Calu3 (cell line): Measurements from ENCODE around the gene GLIS1. TPM values are rescaled to one million over a fixed set of nuclear protein-coding genes. Genes with fewer than 3 reads are reported as not detected.

ENCODE experiments used
- BruUV-seq: library from RNA; stranded (reverse); fragments of 400-500 nt; replicated peaks from 2 replicates; lab custom pipeline; 2021; lab: Mats Ljungman, UMichigan
- CTCF ChIA-PET: fragments of 300-600 bp; sonication (Branson Sonifier 250); formaldehyde crosslinking; loops from one replicate; lab custom pipeline; 2022; ENCODE audit warnings: antibody characterized with exemption; lab: Charles Lee
- DNase-seq: peaks from one replicate; pipeline ENCODE4 v3.0.0; 2022
- H3K27ac Mint-ChIP-seq: one replicate; pipeline ENCODE4 v1.8.0; 2022; ENCODE audit warnings: mixed read lengths; ENCODE audit not compliant: unreplicated experiment
- H3K27me3 Mint-ChIP-seq: one replicate; pipeline ENCODE4 v1.8.0; 2022; ENCODE audit warnings: mixed read lengths; ENCODE audit not compliant: unreplicated experiment
- H3K36me3 Mint-ChIP-seq: one replicate; pipeline ENCODE4 v1.8.0; 2022; ENCODE audit warnings: mild to moderate bottlenecking, moderate library complexity, mixed read lengths; ENCODE audit not compliant: insufficient read depth, unreplicated experiment
- H3K4me1 Mint-ChIP-seq: one replicate; pipeline ENCODE4 v1.8.0; 2022; ENCODE audit warnings: mild to moderate bottlenecking, low read depth, mixed read lengths; ENCODE audit not compliant: unreplicated experiment
- H3K4me3 Mint-ChIP-seq: one replicate; pipeline ENCODE4 v1.8.0; 2022; ENCODE audit warnings: mild to moderate bottlenecking, low read depth, moderate library complexity, mixed read lengths; ENCODE audit not compliant: unreplicated experiment
- H3K9me3 Mint-ChIP-seq: one replicate; pipeline ENCODE4 v1.8.0; 2022; ENCODE audit warnings: low read depth, mixed read lengths; ENCODE audit not compliant: unreplicated experiment
- intact Hi-C: fragments of 100-400 bp; cut with micrococcal nuclease; formaldehyde crosslinking; loops from one replicate; pipeline ENCODE4 v1.10.0; 2022; ENCODE audit not compliant: unreplicated experiment
- total RNA-seq: library from RNA; stranded (reverse); gene quantifications from 2 replicates; pipeline ENCODE4 v1.2.3, GENCODE V29; 2022
- TF ChIP-seq, protein P1 (sequence below): fragments of 200-600 bp; IDR thresholded peaks from one replicate; pipeline ENCODE4 v1.8.0; 2022; ENCODE audit warnings: antibody characterized with exemption; ENCODE audit not compliant: unreplicated experiment

GLIS1 gene
- total RNA-seq, 1 experiment from 2014 or later: not detected

- no TSS peak for BruUV-seq
- CTCF ChIA-PET: no interaction called here
- Mint-ChIP-seq H3K4me3 (no peak overlapping the region), H3K4me1 (no peaks in the 10 kb centered on the region), H3K9me3 (no peaks in the 10 kb centered on the region), H3K36me3 (no peaks in the 10 kb centered on the region), H3K27ac (no peak overlapping the region), H3K27me3 (peaks cover 100% of the 10 kb centered on the region)
- TF ChIP-seq, protein P1, sequence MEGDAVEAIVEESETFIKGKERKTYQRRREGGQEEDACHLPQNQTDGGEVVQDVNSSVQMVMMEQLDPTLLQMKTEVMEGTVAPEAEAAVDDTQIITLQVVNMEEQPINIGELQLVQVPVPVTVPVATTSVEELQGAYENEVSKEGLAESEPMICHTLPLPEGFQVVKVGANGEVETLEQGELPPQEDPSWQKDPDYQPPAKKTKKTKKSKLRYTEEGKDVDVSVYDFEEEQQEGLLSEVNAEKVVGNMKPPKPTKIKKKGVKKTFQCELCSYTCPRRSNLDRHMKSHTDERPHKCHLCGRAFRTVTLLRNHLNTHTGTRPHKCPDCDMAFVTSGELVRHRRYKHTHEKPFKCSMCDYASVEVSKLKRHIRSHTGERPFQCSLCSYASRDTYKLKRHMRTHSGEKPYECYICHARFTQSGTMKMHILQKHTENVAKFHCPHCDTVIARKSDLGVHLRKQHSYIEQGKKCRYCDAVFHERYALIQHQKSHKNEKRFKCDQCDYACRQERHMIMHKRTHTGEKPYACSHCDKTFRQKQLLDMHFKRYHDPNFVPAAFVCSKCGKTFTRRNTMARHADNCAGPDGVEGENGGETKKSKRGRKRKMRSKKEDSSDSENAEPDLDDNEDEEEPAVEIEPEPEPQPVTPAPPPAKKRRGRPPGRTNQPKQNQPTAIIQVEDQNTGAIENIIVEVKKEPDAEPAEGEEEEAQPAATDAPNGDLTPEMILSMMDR: no peak
- intact Hi-C loops: no loop called here
- DNase-seq: no peak
Observed at GRCh38 chr1:53731779-53732305, 7.1 kb downstream of the GLIS1 start.

- Mint-ChIP-seq H3K9me3 (no peaks in the 10 kb centered on the region), H3K36me3 (no peaks in the 10 kb centered on the region), H3K27ac (no peak overlapping the region), H3K4me3 (no peak overlapping the region), H3K4me1 (no peaks in the 10 kb centered on the region), H3K27me3 (peaks cover 100% of the 10 kb centered on the region)
- no TSS peak for BruUV-seq
- CTCF ChIA-PET: no interaction called here
- intact Hi-C loops: no loop called here
- DNase-seq: no peak
- TF ChIP-seq, protein P1: no peak
Observed at GRCh38 chr1:53731043-53731600, 7.8 kb downstream of the GLIS1 start.

DNA sequence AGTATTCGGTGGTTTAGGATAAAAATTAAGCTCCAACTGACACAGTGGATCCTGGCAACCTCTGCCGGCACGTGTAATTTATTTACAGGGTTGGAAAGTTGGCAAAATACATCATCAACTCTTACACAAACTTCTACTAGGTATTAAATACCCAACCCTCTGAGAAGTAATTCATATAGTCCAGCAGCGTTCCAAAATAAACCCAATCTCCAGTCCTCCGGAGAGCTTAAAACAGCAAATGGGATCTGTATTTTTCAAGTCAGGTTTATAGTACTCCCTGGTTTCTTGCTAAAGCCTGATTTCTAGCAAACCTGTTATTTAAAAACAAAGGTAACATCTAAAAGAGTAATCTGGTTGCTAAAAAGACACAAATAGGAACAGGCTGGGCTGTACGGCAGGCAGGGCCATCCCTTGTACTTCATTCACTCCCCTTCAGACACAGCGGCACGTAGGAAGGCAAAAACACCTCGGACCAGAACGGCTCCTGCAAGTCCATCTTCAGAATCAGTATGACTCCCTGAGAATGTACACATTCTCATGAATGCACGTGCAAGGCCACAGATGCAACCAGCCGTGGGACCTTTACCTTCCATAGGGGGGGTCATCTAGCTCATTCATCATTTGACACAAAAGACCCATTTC lies 8.6 kb downstream of the GLIS1 start:
- CTCF ChIA-PET: no interaction called here
- no peak overlapping the region for H3K4me3 Mint-ChIP-seq
- peaks cover 100% of the 10 kb centered on the region for H3K27me3 Mint-ChIP-seq
- no peak overlapping the region for H3K27ac Mint-ChIP-seq
- H3K4me1 Mint-ChIP-seq: no peaks in the 10 kb centered on the region
- TF ChIP-seq, protein P1: no peak
- H3K36me3 Mint-ChIP-seq: no peaks in the 10 kb centered on the region
- no peak for DNase-seq
- no TSS peak for BruUV-seq
- H3K9me3 Mint-ChIP-seq: no peaks in the 10 kb centered on the region
- intact Hi-C loops: no loop called here

GRCh38 chr1:53729456-53730223 lies 9.3 kb downstream of the GLIS1 start:
- no peaks in the 10 kb centered on the region for H3K4me1 Mint-ChIP-seq
- H3K4me3 Mint-ChIP-seq: no peak overlapping the region
- peaks cover 100% of the 10 kb centered on the region for H3K27me3 Mint-ChIP-seq
- CTCF ChIA-PET: no interaction called here
- no peak overlapping the region for H3K27ac Mint-ChIP-seq
- H3K36me3 Mint-ChIP-seq: no peaks in the 10 kb centered on the region
- no TSS peak for BruUV-seq
- no peak for DNase-seq
- intact Hi-C loops: no loop called here
- H3K9me3 Mint-ChIP-seq: no peaks in the 10 kb centered on the region
- TF ChIP-seq, protein P1: no peak
